ENCODE data around the gene USP35. TPM values are rescaled to one million over a fixed set of nuclear protein-coding genes. Genes with fewer than 3 reads are reported as not detected.

Gene USP35
- total RNA-seq, 1 donor from 2014 or later = 11.8 TPM

DNA sequence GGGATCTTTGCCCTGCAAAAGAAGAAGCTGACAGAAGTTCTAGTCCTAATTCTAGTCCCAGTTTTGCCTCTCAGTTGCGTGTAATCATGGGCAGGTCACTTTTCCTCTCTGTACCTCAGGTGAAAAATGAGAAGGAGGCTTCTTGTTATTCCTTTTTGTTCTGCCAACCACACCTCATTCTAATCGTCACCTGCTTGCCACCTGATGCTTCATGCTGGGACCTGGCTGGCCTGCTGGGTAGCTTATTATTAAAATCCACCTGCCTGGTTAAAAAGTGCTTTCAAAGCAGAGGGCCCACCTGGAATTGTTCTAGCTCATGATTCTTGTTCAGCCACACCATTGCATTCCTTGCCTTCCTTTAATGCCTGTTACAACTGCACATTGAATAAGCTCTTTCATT lies 40.9 kb upstream of the USP35 start:
- no peaks in the 10 kb centered on the region for H3K4me1 ChIP-seq
- no peak for DNase-seq (ENCODE audit: extremely low spot score in 2 of 2)
- TF ChIP-seq POLR2AphosphoS5 (IDR thresholded peaks at IDR 0.05; ENCODE audit: insufficient read depth in 1 of 2, low read depth in 1 of 2) (no peak), POLR2A (IDR thresholded peaks at IDR 0.05) (no peak)
- TF ChIP-seq, protein P1, sequence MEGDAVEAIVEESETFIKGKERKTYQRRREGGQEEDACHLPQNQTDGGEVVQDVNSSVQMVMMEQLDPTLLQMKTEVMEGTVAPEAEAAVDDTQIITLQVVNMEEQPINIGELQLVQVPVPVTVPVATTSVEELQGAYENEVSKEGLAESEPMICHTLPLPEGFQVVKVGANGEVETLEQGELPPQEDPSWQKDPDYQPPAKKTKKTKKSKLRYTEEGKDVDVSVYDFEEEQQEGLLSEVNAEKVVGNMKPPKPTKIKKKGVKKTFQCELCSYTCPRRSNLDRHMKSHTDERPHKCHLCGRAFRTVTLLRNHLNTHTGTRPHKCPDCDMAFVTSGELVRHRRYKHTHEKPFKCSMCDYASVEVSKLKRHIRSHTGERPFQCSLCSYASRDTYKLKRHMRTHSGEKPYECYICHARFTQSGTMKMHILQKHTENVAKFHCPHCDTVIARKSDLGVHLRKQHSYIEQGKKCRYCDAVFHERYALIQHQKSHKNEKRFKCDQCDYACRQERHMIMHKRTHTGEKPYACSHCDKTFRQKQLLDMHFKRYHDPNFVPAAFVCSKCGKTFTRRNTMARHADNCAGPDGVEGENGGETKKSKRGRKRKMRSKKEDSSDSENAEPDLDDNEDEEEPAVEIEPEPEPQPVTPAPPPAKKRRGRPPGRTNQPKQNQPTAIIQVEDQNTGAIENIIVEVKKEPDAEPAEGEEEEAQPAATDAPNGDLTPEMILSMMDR (IDR thresholded peaks at IDR 0.05) = no peak
- intact Hi-C loops (cut with DNase I) = loop anchor here (10.0 kb wide), 2 partner anchors 277 to 417 kb away; no protein-coding TSS in a partner anchor
- no peaks in the 10 kb centered on the region for H3K9me3 ChIP-seq
- no peaks in the 10 kb centered on the region for H3K27me3 ChIP-seq
- no peak overlapping the region for H3K4me3 ChIP-seq
- no peak overlapping the region for H3K27ac ChIP-seq
- no peaks in the 10 kb centered on the region for H3K36me3 ChIP-seq

DNA sequence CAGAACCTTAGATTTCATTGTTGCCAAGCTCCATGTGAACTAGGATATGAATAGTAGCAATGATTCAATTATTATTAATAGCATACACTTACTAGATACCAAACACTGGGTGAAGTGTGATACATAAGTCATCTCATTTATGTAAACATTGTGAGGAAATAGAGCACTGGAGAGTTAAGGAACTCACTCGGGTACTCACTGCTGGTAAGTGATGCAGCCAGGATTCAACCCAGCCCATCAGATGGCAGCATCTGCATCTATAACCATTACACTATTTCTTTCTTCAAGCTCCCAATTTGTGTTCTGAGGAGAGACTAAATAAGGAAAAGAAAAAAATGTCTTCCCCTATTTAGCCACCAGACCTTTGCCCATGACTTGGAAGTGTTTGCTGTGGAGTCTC lies 39.1 kb upstream of the USP35 start:
- no peaks in the 10 kb centered on the region for H3K4me1 ChIP-seq
- H3K27ac ChIP-seq = no peak overlapping the region
- no peak for DNase-seq (ENCODE audit: extremely low spot score in 2 of 2)
- TF ChIP-seq POLR2AphosphoS5 (IDR thresholded peaks at IDR 0.05; ENCODE audit: insufficient read depth in 1 of 2, low read depth in 1 of 2) = no peak
- TF ChIP-seq, protein P1 (IDR thresholded peaks at IDR 0.05) = no peak
- intact Hi-C loops (cut with DNase I) = loop anchor here (10.0 kb wide), 2 partner anchors 275 to 415 kb away; no protein-coding TSS in a partner anchor
- no peaks in the 10 kb centered on the region for H3K36me3 ChIP-seq
- H3K9me3 ChIP-seq = no peaks in the 10 kb centered on the region
- no peaks in the 10 kb centered on the region for H3K27me3 ChIP-seq
- H3K4me3 ChIP-seq = no peak overlapping the region

DNA sequence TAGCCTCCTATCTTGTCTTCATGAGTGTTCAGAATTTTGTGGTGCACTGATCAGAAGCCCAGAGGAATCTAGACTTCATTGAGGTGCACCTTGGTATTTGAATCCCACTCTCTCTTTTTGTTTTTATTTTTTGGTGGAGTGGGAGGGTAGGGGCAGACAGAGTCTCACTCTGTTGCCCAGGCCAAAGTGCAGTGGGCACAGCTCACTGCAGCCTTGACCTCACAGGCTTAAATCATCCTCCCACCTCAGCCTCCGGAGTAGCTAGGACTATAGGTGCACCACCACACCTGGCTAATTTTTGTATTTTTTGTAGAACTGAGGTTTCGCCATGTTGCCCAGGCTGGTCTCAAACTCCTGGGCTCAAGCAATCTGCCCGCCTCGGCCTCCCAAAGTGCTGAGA lies 38.4 kb upstream of the USP35 start:
- intact Hi-C loops (cut with DNase I) = no loop called here
- TF ChIP-seq, protein P1 (IDR thresholded peaks at IDR 0.05) = no peak
- no peak for TF ChIP-seq POLR2AphosphoS5 (IDR thresholded peaks at IDR 0.05; ENCODE audit: insufficient read depth in 1 of 2, low read depth in 1 of 2)
- no peak for TF ChIP-seq POLR2A (IDR thresholded peaks at IDR 0.05)
- no peaks in the 10 kb centered on the region for H3K36me3 ChIP-seq
- no peak for DNase-seq (ENCODE audit: extremely low spot score in 2 of 2)
- no peak overlapping the region for H3K4me3 ChIP-seq
- H3K27ac ChIP-seq = no peak overlapping the region
- H3K4me1 ChIP-seq = no peaks in the 10 kb centered on the region
- H3K27me3 ChIP-seq = no peaks in the 10 kb centered on the region
- H3K9me3 ChIP-seq = no peaks in the 10 kb centered on the region

DNA sequence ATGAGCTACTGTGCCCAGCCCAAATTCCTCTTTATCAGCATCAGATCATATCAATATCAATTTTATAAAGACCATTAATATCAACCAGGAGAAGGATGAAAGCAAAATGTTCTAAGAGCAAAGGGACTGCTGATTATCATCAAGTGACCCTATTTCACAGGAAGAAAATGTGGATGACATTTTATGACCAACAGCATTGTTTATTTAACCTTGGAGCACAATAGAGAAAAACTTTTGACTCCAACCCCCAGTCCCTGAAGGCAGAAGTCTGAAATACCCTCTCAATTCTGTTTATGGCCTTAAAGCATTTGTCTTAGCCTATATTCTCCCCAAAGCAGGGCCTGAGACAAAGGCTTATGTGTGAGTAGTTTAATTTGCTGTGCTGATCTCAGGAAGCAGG lies 38.0 kb upstream of the USP35 start:
- H3K36me3 ChIP-seq = no peaks in the 10 kb centered on the region
- DNase-seq (ENCODE audit: extremely low spot score in 2 of 2) = no peak
- intact Hi-C loops (cut with DNase I) = no loop called here
- H3K4me3 ChIP-seq = no peak overlapping the region
- H3K27me3 ChIP-seq = no peaks in the 10 kb centered on the region
- no peak overlapping the region for H3K27ac ChIP-seq
- H3K9me3 ChIP-seq = no peaks in the 10 kb centered on the region
- H3K4me1 ChIP-seq = no peaks in the 10 kb centered on the region
- TF ChIP-seq POLR2AphosphoS5 (IDR thresholded peaks at IDR 0.05; ENCODE audit: insufficient read depth in 1 of 2, low read depth in 1 of 2) = no peak
- TF ChIP-seq, protein P1 (IDR thresholded peaks at IDR 0.05) = no peak
- no peak for TF ChIP-seq POLR2A (IDR thresholded peaks at IDR 0.05)

DNA sequence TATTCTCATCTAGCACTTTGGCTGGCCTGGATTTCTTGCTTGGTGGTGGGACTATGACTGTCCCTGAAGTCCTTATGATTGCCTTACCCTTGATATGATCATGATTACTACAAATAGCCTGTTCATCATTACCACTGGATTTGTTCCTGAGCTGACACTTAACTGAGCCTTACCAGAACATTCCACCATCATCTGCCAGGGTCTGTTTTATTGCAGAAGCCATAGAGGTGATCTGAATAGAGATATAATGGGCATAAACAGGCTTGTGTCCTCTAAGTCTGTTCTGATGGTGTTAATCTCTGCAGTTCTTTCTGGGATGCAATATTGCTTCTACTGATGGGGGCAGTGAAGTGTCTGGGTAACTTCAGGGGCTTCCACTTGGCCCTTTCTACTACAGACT lies 36.9 kb upstream of the USP35 start:
- TF ChIP-seq POLR2AphosphoS5 (IDR thresholded peaks at IDR 0.05; ENCODE audit: insufficient read depth in 1 of 2, low read depth in 1 of 2) = no peak
- no peak for TF ChIP-seq POLR2A (IDR thresholded peaks at IDR 0.05)
- TF ChIP-seq, protein P1 (IDR thresholded peaks at IDR 0.05) = no peak
- Histone ChIP-seq H3K4me3 (no peak overlapping the region), H3K36me3 (no peaks in the 10 kb centered on the region), H3K4me1 (no peaks in the 10 kb centered on the region), H3K27ac (no peak overlapping the region), H3K27me3 (no peaks in the 10 kb centered on the region), H3K9me3 (no peaks in the 10 kb centered on the region)
- intact Hi-C loops (cut with DNase I) = no loop called here
- DNase-seq (ENCODE audit: extremely low spot score in 2 of 2) = no peak
